IMR-90 (cell line): Measurements from ENCODE around the gene SLIT3. TPM values are rescaled to one million over a fixed set of nuclear protein-coding genes. Genes with fewer than 3 reads are reported as not detected.

ENCODE experiments used
- ATAC-seq: fragments of 200-7000 bp; cut with Tn5 transposase; 2 replicates; pipeline ENCODE4 v1.9.1; 2020; ENCODE audit warnings: low read depth, mild to moderate bottlenecking, moderate library complexity
- BruUV-seq: library from RNA; stranded (reverse); fragments of 400-500 nt; replicated peaks from 2 replicates; lab custom pipeline; 2021; lab: Mats Ljungman, UMichigan
- CTCF ChIA-PET: fragments of 300-600 bp; formaldehyde crosslinking; extraction: SDS; loops from one replicate; lab custom pipeline; 2021; ENCODE audit warnings: antibody characterized with exemption; lab: Yijun Ruan, JAX
- POLR2A ChIA-PET: fragments of 300-600 bp; sonication (Branson Sonifier 250); formaldehyde crosslinking; loops from one replicate; lab custom pipeline; 2022; ENCODE audit warnings: antibody characterized with exemption; ENCODE audit not compliant: unreplicated experiment; lab: Charles Lee
- DNase-seq: peaks from one replicate; pipeline ENCODE4 v3.0.0; 2013
- H2AFZ ChIP-seq: replicated peaks from 2 replicates; pipeline ENCODE3; 2013; ENCODE audit warnings: low read length, mild to moderate bottlenecking; ENCODE audit not compliant: poor library complexity
- H2AK5ac ChIP-seq: 2 replicates; pipeline ENCODE4 v1.6.1; 2013; ENCODE audit warnings: low read depth, low read length, inconsistent platforms
- H2AK9ac ChIP-seq: replicated peaks from 2 replicates; pipeline ENCODE3; 2013; ENCODE audit warnings: mild to moderate bottlenecking, low read depth, low read length, moderate library complexity; ENCODE audit not compliant: poor library complexity
- H2BK120ac ChIP-seq: 2 replicates; pipeline ENCODE4 v1.6.1; 2013; ENCODE audit warnings: low read depth, low read length, inconsistent platforms
- H2BK15ac ChIP-seq: 3 replicates; pipeline ENCODE4 v1.6.1; 2013; ENCODE audit warnings: low read depth, low read length, inconsistent platforms
- H2BK20ac ChIP-seq: 2 replicates; pipeline ENCODE4 v1.6.1; 2013; ENCODE audit warnings: low read depth, mild to moderate bottlenecking, inconsistent platforms, low read length, moderate library complexity
- H2BK5ac ChIP-seq: 2 replicates; pipeline ENCODE4 v1.6.1; 2013; ENCODE audit warnings: mild to moderate bottlenecking, low read depth, low read length, inconsistent platforms; ENCODE audit not compliant: poor library complexity, severe bottlenecking
- H3K14ac ChIP-seq: replicated peaks from 2 replicates; pipeline ENCODE4 v1.6.1; 2013; ENCODE audit warnings: low read depth, low read length, inconsistent platforms
- H3K18ac ChIP-seq: 2 replicates; pipeline ENCODE4 v1.6.1; 2013; ENCODE audit warnings: low read depth, low read length, control low read depth
- H3K23ac ChIP-seq: 2 replicates; pipeline ENCODE4 v1.6.1; 2013; ENCODE audit warnings: low read depth, low read length, inconsistent platforms
- H3K27ac ChIP-seq: 2 replicates; pipeline ENCODE4 v1.5.1; 2013; ENCODE audit warnings: mild to moderate bottlenecking, control low read depth, low read length; ENCODE audit not compliant: insufficient read depth
- H3K27me3 ChIP-seq: 2 replicates; pipeline ENCODE4 v1.6.1; 2013; ENCODE audit warnings: low read length; ENCODE audit not compliant: control insufficient read depth, insufficient read depth
- H3K36me3 ChIP-seq: 2 replicates; pipeline ENCODE4 v1.6.1; 2013; ENCODE audit warnings: low read length, mixed read lengths; ENCODE audit not compliant: control insufficient read depth, insufficient read depth
- H3K4ac ChIP-seq: 2 replicates; pipeline ENCODE4 v1.6.1; 2013; ENCODE audit warnings: low read depth, low read length, inconsistent platforms
- H3K4me1 ChIP-seq: 2 replicates; pipeline ENCODE4 v1.6.1; 2013; ENCODE audit warnings: low read length, mixed read lengths; ENCODE audit not compliant: control insufficient read depth, insufficient read depth
- H3K4me2 ChIP-seq: 2 replicates; pipeline ENCODE4 v1.6.1; 2013; ENCODE audit warnings: low read depth, mild to moderate bottlenecking, control low read depth, low read length, moderate library complexity
- H3K4me3 ChIP-seq: 2 replicates; pipeline ENCODE4 v1.5.1; 2013; ENCODE audit warnings: low read depth, mild to moderate bottlenecking, control low read depth, low read length, moderate library complexity; ENCODE audit not compliant: insufficient read depth
- H3K56ac ChIP-seq: 2 replicates; pipeline ENCODE4 v1.6.1; 2013; ENCODE audit warnings: low read length, inconsistent platforms; ENCODE audit not compliant: insufficient read depth; ENCODE audit errors: extremely low read depth
- H3K79me1 ChIP-seq, 2 experiments: 2 replicates each; pipeline ENCODE4 v1.6.1; 2013; ENCODE audit warnings: low read length in 2 of 2, inconsistent platforms in 1 of 2, low read depth in 1 of 2
- H3K9ac ChIP-seq: 2 replicates; pipeline ENCODE4 v1.6.1; 2013; ENCODE audit warnings: low read depth, low read length, control low read depth
- H3K9me1 ChIP-seq: 2 replicates; pipeline ENCODE4 v1.6.1; 2013; ENCODE audit warnings: low read length, inconsistent platforms; ENCODE audit not compliant: insufficient read depth
- H3K9me3 ChIP-seq: 2 replicates; pipeline ENCODE4 v1.6.1; 2013; ENCODE audit warnings: low read length; ENCODE audit not compliant: control insufficient read depth, insufficient read depth
- H4K20me1 ChIP-seq: 2 replicates; pipeline ENCODE4 v1.6.1; 2013; ENCODE audit warnings: low read length, inconsistent platforms; ENCODE audit not compliant: insufficient read depth
- H4K5ac ChIP-seq: 2 replicates; pipeline ENCODE4 v1.6.1; 2013; ENCODE audit warnings: mild to moderate bottlenecking, low read depth, low read length, control low read depth
- H4K8ac ChIP-seq, 2 experiments: 2 replicates each; pipeline ENCODE4 v1.6.1; 2013; ENCODE audit warnings: low read depth in 2 of 2, low read length in 2 of 2, control low read depth in 1 of 2, inconsistent platforms in 1 of 2
- H4K91ac ChIP-seq: 2 replicates; pipeline ENCODE4 v1.6.1; 2013; ENCODE audit warnings: low read depth, low read length, inconsistent platforms; ENCODE audit not compliant: insufficient read depth
- BHLHE40 ChIP-seq: fragments of 150-350 bp; IDR thresholded peaks from 2 replicates; pipeline ENCODE4 v1.6.1; 2016; ENCODE audit warnings: mild to moderate bottlenecking, low read depth, low read length
- CEBPB ChIP-seq: IDR thresholded peaks from 2 replicates; pipeline ENCODE4 v1.6.1; 2012; ENCODE audit warnings: low read depth, low read length, improper control_type of control experiment
- CHD1 ChIP-seq: IDR thresholded peaks from 2 replicates; pipeline ENCODE4 v1.6.1; 2012; ENCODE audit warnings: low read depth, low read length, improper control_type of control experiment
- CTCF ChIP-seq: conservative IDR thresholded peaks from 2 replicates; pipeline ENCODE4 v1.5.1; 2012; ENCODE audit warnings: mild to moderate bottlenecking, low read depth, low read length, improper control_type of control experiment
- ELK1 ChIP-seq: fragments of 150-350 bp; IDR thresholded peaks from 2 replicates; pipeline ENCODE4 v1.6.1; 2016; ENCODE audit warnings: low read depth, mild to moderate bottlenecking, low read length, moderate library complexity, borderline replicate concordance
- FOS ChIP-seq: fragments of 150-350 bp; IDR thresholded peaks from 2 replicates; pipeline ENCODE4 v1.6.1; 2016; ENCODE audit warnings: low read depth, low read length
- MAFK ChIP-seq: IDR thresholded peaks from 2 replicates; pipeline ENCODE4 v1.6.1; 2012; ENCODE audit warnings: low read depth, low read length, improper control_type of control experiment
- MAZ ChIP-seq: IDR thresholded peaks from 2 replicates; pipeline ENCODE4 v1.6.1; 2012; ENCODE audit warnings: low read depth, mild to moderate bottlenecking, low read length, improper control_type of control experiment, moderate library complexity, borderline replicate concordance
- MXI1 ChIP-seq: IDR thresholded peaks from 2 replicates; pipeline ENCODE4 v1.6.1; 2012; ENCODE audit warnings: low read depth, mild to moderate bottlenecking, low read length, moderate library complexity, borderline replicate concordance
- NFE2L2 ChIP-seq: fragments of 150-350 bp; IDR thresholded peaks from 2 replicates; pipeline ENCODE4 v1.6.1; 2016; ENCODE audit warnings: low read depth, mild to moderate bottlenecking, low read length
- POLR2A ChIP-seq: IDR thresholded peaks from 2 replicates; pipeline ENCODE4 v1.6.1; 2012; ENCODE audit warnings: mild to moderate bottlenecking, low read depth, low read length
- RAD21 ChIP-seq: IDR thresholded peaks from 2 replicates; pipeline ENCODE4 v1.6.1; 2012; ENCODE audit warnings: low read length, improper control_type of control experiment
- RCOR1 ChIP-seq: IDR thresholded peaks from 2 replicates; pipeline ENCODE4 v1.6.1; 2012; ENCODE audit warnings: mild to moderate bottlenecking, low read length, improper control_type of control experiment; ENCODE audit not compliant: insufficient replicate concordance
- RFX5 ChIP-seq: IDR thresholded peaks from 2 replicates; pipeline ENCODE4 v1.8.0; 2012; ENCODE audit warnings: low read depth, mild to moderate bottlenecking, low read length, moderate library complexity
- SMC3 ChIP-seq: fragments of 150-350 bp; IDR thresholded peaks from 2 replicates; pipeline ENCODE4 v1.6.1; 2016; ENCODE audit warnings: low read depth, mild to moderate bottlenecking, antibody characterized with exemption, low read length, moderate library complexity
- USF2 ChIP-seq: fragments of 150-350 bp; IDR thresholded peaks from 2 replicates; pipeline ENCODE4 v1.6.1; 2017; ENCODE audit warnings: mild to moderate bottlenecking, antibody characterized with exemption, low read length, low read depth
- WGBS, 2 experiments: methylation state at CpG; one replicate each; pipeline versions ENCODE4 v1.1.5 to v1.1.7; 2013; ENCODE audit warnings: missing lambda C conversion rate in 2 of 2; ENCODE audit not compliant: insufficient read length in 1 of 2; ENCODE audit errors: extremely low coverage in 2 of 2; 5-methylcytosine and 5-hydroxymethylcytosine counted together
- dilution Hi-C: fragments of 300-500 bp; cut with HindIII; formaldehyde crosslinking; loops from one replicate; pipeline ENCODE4 v1.14.3; 2018; ENCODE audit warnings: low sequenced_read_pairs; ENCODE audit not compliant: unreplicated experiment
- in situ Hi-C: fragments of 300-500 bp; cut with MboI; formaldehyde crosslinking; loops from 3 replicates; pipeline ENCODE4 v1.14.3; 2019; ENCODE audit warnings: low sequenced_read_pairs, inconsistent platforms, mixed read lengths
- intact Hi-C: fragments of 100-400 bp; cut with micrococcal nuclease; formaldehyde crosslinking; loops from 2 replicates; pipeline ENCODE4 v1.10.0; 2022
- polyA plus RNA-seq, 3 experiments: library from polyadenylated mRNA; depleted of rRNA; stranded (reverse); fragments of >200 nt; gene quantifications; 2 replicates each; pipeline ENCODE4 v1.2.3, GENCODE V29; 2012; ENCODE audit warnings: low replicate concordance in 1 of 3
- total RNA-seq: library from RNA; depleted of rRNA; stranded (reverse); fragments of >200 nt; gene quantifications from 2 replicates; pipeline ENCODE4 v1.2.3, GENCODE V29; 2012

SLIT3 gene
- total and polyA plus RNA-seq, 2 of the 4 experiments (the other 2 are of a cell fraction), result 0.18 to 0.50 TPM

- no peaks in the 10 kb centered on the region for H3K9me1 ChIP-seq
- no peak overlapping the region for H3K27ac ChIP-seq
- H4K5ac ChIP-seq, result no peak overlapping the region
- BruUV-seq, result no TSS peak
- H3K4me2 ChIP-seq, result no peak overlapping the region
- H2BK20ac ChIP-seq, result no peak overlapping the region
- TF ChIP-seq ELK1 (no peak), RFX5 (no peak), BHLHE40 (no peak), CEBPB (no peak), MXI1 (no peak), MAZ (no peak), USF2 (no peak), MAFK (no peak), SMC3 (no peak), CHD1 (no peak), RCOR1 (no peak), POLR2A (no peak), RAD21 (no peak), CTCF (no peak), NFE2L2 (no peak), FOS (no peak)
- 27% methylated on average over 4 of the region's 6 CpGs; no CpG with 5 or more reads in 1 of the 2 experiments for WGBS, 2 experiments
- no peak for ATAC-seq
- no peak overlapping the region for H3K23ac ChIP-seq
- CTCF ChIA-PET, result no interaction called here
- in situ Hi-C loops, result no loop called here
- no peak overlapping the region for H2AK5ac ChIP-seq
- H3K9me3 ChIP-seq, result no peaks in the 10 kb centered on the region
- no peak overlapping the region for H3K18ac ChIP-seq
- no peak overlapping the region for H2BK120ac ChIP-seq
- H3K27me3 ChIP-seq, result no peaks in the 10 kb centered on the region
- H3K4ac ChIP-seq, result no peak overlapping the region
- H3K79me1 ChIP-seq, result no peaks in the 10 kb centered on the region
- H2BK5ac ChIP-seq, result no peak overlapping the region
- DNase-seq, result no peak
- no peak overlapping the region for H3K56ac ChIP-seq
- no peak overlapping the region for H2AFZ ChIP-seq
- H2BK15ac ChIP-seq, result no peak overlapping the region
- H3K14ac ChIP-seq, result no peak overlapping the region
- no peak overlapping the region for H2AK9ac ChIP-seq
- no peak overlapping the region for H4K8ac ChIP-seq
- dilution Hi-C loops, result no loop called here
- no peak overlapping the region for H3K4me3 ChIP-seq
- H3K36me3 ChIP-seq, result no peaks in the 10 kb centered on the region
- no peak overlapping the region for H4K91ac ChIP-seq
- no peak overlapping the region for H3K9ac ChIP-seq
- H3K4me1 ChIP-seq, result no peaks in the 10 kb centered on the region
- H4K20me1 ChIP-seq, result no peaks in the 10 kb centered on the region
- intact Hi-C loops, result no loop called here
- POLR2A ChIA-PET, result no interaction called here
Measured at GRCh38 chr5:169039592-169039991, 261.3 kb downstream of the SLIT3 start.
